GM18951 (cell line): ENCODE results near the gene TOGARAM1.
A peak's percentile ranks its signal among the peaks of the same experiment; 100 is the strongest.

Experiments
- POLR2A ChIP-seq: IDR thresholded peaks from 4 replicates; pipeline ENCODE4 v1.6.1; 2011; ENCODE audit warnings: mild to moderate bottlenecking; ENCODE audit not compliant: insufficient read length, insufficient read depth; ENCODE audit errors: extremely low read depth
- in situ Hi-C: fragments of 300-500 bp; cut with MboI; formaldehyde crosslinking; loops from one replicate; pipeline ENCODE4 v1.12.0; 2022; ENCODE audit warnings: low sequenced_read_pairs, mixed read lengths, inconsistent platforms; ENCODE audit not compliant: unreplicated experiment

Gene TOGARAM1

GRCh38 chr14:44961554-44962333 lies at the start of gene TOGARAM1, which contains the start of gene KLHL28:
Gene TOGARAM1 (plus strand): TSS chr14:44962190. CDS start chr14:44962422, 232 bp downstream.
Gene KLHL28 (minus strand): TSS chr14:44961947. CDS start chr14:44945928, 16,019 bp downstream.
- peak; percentile 92 for TF ChIP-seq POLR2A
- in situ Hi-C loops: no loop called here

DNA sequence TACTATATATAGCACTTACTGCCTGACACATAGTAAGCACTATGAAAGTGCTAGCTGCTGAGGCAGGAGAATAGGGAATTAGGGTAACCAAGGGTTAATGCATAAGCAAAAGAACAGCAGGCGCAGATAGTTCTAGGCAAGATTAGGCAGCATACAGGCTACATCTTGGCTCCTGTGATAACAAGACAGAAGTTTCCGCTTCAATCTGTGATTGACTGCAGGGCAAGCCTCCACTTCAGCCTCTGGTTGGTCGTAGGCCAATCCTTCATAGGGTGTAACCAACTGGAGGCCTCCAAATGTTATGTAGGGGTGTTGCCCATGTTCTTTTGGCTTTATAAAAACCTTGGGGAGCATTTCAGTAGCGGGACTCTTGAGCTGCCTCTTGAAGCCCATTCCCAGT lies 47.1 kb upstream of the TOGARAM1 start:
- TF ChIP-seq POLR2A: no peak
- in situ Hi-C loops: loop anchor here (25.0 kb wide), 1 partner anchor 347 kb away; the partner anchor contains the start of gene MIS18BP1

DNA sequence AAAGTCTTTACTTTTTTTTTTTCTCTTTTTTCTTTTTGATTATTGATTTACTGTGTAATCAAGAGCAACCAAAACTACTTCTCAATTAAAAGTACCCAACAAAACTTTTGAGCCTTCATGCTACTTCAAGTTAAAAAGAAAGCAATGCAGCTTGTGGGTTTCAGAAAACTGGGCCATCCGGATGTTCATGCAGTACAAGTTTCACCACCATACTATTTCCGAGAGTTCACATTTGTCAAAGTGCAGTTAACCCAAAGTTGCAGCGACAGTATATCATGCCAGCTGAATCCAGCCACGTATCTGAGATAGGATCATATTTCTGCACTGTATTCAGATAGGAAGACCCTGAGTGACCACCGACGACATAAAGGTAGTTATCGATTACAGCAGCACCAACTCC lies 33.2 kb upstream of the TOGARAM1 start:
- in situ Hi-C loops: no loop called here

DNA sequence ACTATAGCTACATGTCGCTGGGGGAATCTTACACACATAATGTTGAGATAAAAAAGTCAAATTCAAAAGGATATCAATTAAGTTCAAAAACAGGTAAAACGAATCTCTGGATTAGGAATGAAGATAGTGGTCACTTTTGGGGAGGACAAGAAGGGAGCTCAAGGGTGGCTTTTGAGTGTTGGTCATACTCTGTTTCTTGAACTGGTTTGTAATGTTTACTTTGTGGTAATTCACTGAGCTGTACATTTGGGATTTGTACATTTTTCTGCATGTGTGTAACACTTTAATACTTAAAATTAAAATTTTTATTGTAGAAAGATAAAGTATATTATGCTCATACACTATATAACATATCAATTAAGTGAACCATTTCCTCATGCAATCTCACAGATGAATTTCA lies 26.8 kb upstream of the TOGARAM1 start:
- in situ Hi-C loops: no loop called here
- TF ChIP-seq POLR2A: no peak

More for the DNA sequence above, 33.2 kb upstream of the TOGARAM1 start:
- TF ChIP-seq POLR2A: no peak

- TF ChIP-seq POLR2A: no peak
- in situ Hi-C loops: no loop called here
These were observed 24.4 kb upstream of the TOGARAM1 start for GRCh38 chr14:44937547-44937946.

DNA sequence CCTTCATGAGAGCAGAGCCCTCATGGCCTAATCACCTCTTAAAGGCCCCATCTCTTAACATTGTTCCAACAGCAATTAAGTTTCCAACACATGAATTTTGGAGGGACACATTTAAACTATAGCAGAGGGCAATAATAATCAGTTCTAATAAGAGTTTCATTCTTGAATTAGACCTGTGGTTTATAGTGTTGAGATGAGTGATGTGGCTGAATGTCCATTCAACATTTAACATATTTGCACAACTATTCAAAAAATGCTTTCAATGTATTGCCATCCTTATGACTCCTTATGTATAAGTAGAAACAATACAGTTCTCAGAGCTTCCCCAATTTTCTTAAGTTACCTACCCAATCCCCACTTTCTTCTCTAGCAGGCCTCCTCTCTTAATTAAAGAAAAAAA lies 21.8 kb upstream of the TOGARAM1 start:
- in situ Hi-C loops: no loop called here
- TF ChIP-seq POLR2A: no peak

DNA sequence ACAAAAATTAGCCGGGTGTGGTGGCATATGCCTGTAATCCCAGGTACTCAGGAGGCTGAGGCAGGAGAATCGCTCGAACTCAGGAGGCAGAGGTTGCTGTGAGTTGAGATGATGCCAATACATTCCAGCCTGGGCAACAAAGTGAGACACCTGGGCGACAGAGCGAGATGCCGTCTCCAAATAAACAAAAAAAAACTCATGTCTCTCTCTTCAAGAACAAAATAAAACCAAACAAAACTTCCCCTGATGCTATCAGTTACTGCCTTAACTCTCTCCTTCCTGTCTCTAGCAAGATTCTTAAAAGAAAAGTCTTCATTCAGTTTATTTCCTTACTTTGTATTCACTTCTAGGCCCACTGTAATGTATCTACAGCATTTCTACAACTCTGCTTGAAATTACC lies 21.0 kb upstream of the TOGARAM1 start:
- no peak for TF ChIP-seq POLR2A
- in situ Hi-C loops: no loop called here

DNA sequence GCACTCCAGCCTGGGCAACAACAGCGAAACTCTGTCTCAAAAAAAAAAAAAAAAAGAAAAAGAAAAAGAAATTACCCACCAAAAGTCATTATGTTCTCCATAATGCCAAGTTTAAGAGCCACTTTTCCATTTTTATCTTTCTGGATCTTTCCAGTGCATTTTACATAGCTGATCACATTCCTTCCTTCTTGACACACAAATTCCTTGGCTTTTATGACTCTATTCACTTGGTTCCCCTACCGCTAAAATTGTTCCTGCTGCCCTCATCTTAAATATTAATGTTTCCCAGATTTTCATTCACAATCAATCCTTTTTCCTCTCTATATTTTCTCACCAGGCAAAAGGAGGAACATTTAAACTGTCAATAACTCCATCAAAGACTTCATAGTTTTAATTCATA lies 20.4 kb upstream of the TOGARAM1 start:
- TF ChIP-seq POLR2A: no peak
- in situ Hi-C loops: no loop called here

DNA sequence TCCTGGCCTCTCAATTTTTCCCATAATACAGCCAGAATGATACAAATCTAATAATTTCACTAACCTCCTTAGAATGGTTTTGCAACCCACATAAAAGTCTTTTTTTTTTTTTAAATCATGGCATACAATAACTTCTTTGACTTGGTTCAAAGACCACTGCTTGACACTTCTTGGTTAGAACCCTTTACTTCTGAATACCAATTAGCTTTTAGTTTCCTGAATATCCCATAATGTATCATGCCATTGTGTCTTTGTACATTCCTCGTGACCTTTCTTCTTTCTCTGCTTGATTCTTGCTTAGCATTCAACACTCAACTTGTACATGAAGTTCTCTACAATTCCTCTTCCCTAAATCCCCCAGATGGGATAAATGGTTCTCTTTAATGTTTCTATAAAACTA lies 19.6 kb upstream of the TOGARAM1 start:
- TF ChIP-seq POLR2A: no peak
- in situ Hi-C loops: no loop called here

DNA sequence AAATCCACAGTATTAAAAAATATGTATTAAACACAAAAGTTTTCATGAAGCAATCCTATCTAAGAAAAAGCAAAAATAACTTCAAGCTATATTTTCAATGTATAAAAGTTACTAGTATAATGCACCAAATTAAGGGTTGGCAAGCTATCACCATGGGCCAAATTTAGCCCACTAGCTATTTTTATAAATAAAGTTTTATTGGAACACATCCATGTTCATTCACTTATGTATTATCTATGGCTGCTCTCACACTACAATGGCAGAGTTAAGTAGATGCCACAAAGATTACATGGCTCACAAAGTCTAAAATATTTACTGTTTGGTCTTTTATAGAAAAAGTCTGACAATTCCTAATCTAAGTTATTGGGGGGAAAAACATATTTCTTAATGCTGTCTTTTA lies 17.9 kb upstream of the TOGARAM1 start:
- no peak for TF ChIP-seq POLR2A

DNA sequence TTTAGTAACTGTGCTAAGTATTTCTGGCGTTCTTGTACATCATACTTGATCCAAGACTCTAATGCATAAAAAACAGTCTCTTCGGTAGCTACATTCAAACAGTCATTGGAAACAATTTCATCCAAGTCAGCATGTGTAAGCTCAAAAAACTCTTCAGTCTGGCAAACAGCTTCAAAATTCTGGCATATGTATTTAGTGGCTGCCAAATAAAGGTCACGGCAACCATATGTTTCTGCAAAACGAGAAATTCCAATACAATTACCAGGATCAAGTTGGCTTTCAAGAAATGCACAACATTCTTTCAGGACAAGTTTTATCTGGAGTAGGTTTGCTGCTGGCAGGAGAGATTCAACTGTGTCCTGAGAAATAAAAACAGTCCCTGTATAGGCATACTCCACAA lies 16.7 kb upstream of the TOGARAM1 start:
- no peak for TF ChIP-seq POLR2A
- in situ Hi-C loops: no loop called here

More for the DNA sequence above, 17.9 kb upstream of the TOGARAM1 start:
- in situ Hi-C loops: no loop called here

DNA sequence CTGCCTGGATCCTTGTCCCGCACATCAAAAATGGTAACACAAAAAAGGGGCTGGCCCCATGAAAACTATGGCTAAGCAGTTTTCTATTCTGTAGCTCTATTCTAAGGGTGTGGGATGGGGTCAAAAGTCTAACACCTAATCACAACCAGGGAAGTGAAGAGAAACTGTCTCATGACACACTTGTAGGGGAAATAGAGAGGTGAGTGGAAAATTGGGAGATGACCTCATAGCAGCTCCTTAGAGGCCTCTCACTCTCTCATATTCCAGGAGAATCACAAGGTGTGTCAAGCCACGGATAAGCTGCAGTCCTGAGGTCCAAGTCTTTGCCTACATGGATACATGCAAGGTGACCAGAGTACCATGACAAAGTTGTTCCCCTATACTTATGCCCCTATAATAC lies 10.9 kb upstream of the TOGARAM1 start:
- in situ Hi-C loops: loop anchor here (10.0 kb wide), 1 partner anchor 314 kb away; no protein-coding TSS in a partner anchor
- no peak for TF ChIP-seq POLR2A

DNA sequence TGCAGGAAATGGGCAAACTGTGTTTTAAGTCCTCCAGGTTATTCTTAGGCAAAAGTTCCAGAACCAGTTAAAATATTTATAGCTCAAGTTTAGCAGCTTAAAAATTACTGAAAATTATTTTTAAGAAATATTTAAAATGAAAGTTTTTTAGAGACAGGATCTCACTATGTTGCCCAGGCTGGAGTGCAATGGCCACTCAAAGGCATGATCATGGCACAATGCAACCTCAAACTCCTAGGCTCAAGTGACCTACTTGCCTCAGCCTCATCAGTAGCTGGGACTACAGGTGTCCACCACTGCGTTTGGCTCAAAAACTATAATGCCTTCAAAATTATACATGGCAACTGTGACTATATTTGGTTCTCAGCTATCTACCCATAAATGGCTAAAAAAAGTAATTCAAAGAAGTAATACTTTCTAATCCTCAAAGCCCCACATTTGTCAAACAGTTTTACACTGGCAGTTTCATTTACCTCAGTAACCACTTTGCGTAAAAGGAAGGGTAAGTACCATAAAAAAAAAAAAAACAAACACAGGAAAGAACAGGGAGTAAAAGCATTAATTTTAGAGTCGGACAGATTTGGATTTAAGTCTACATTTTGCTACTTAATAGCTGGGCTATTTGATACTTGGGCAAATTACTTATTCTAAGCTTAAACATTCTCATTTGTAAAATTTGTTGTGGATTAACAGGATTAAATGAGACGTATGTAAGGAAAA lies 9.4 kb upstream of the TOGARAM1 start:
- in situ Hi-C loops: loop anchor here (10.0 kb wide), 1 partner anchor 312 kb away; no protein-coding TSS in a partner anchor
- no peak for TF ChIP-seq POLR2A

- TF ChIP-seq POLR2A: no peak
- in situ Hi-C loops: loop anchor here (10.0 kb wide), 1 partner anchor 310 kb away; no protein-coding TSS in a partner anchor
These were observed 7.2 kb upstream of the TOGARAM1 start for GRCh38 chr14:44954750-44955149.

DNA sequence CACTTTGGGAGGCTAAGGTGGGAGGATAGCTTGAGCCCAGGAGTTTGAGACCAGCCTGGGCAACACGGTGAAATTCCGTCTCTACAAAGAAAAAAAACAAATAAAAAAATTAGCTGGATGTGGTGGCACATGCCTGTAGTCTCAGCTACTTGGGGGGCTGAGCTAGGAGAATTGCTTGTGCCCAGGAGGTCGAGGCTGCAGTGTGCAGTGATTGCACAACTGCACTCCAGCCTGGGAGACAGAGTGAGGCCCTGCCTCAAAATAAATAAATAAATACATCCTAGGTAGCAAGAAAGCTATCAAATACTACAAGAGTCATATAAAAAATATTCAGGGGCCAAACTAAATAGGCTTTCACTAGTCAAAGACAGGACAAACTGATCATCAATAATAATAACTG lies 6.5 kb upstream of the TOGARAM1 start:
- no peak for TF ChIP-seq POLR2A
- in situ Hi-C loops: loop anchor here (10.0 kb wide), 1 partner anchor 309 kb away; no protein-coding TSS in a partner anchor
